Measurements from ENCODE around the gene TRPT1.

The TRPT1 gene

DNA sequence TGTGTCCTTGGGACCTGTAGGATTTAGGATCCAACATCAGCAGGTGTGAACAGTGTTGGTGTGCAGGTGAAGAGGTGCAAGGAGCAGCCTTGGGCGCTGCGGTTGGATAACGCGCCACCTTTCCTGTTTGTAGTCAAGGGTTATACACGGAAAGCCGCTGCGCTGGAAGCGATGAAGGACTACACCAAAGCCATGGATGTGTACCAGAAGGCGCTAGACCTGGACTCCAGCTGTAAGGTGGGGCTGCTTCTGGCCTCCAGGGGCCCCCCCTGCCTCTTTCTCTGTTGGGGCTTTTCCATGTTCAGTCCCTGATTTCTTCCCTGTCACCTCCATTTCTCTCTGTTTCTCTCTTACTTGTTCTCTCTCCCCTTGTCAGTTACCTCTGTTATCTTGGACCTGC is 23.0 kb downstream of the TRPT1 start:
- Mint-ChIP-seq H3K27me3 (ENCODE audit: low read depth, poor library complexity) (no peaks in the 10 kb centered on the region), H3K4me3 (no peak overlapping the region), H3K27ac (peak overlapping the region; percentile 98), H3K36me3 (ENCODE audit: low read depth) (peaks cover 49% of the 10 kb centered on the region), H3K4me1 (peaks cover 44% of the 10 kb centered on the region), H3K9me3 (no peaks in the 10 kb centered on the region)
- DNase-seq: no peak
- TF ChIP-seq CTCF (IDR thresholded peaks at IDR 0.05): no peak

DNA sequence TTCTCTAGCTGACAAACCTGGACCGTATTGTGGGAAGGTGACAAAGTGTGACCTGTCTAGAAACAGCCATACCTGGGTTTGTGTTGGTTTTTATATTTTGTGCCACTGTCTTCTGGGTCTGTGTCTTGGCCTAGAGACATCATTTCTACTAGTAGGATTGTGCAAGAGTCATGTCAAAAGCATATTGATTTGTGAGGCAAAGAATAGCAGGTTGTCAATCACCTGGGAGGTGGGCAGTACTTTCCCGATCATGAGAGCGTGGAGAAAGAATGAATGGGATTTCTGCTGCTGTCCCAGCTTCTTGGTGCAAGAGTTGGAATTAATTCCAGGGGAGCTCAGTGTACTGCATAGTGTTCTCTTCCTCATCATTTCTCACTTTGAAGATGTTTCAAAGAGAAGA is 24.4 kb downstream of the TRPT1 start:
- Mint-ChIP-seq H3K36me3 (ENCODE audit: low read depth) (peaks cover 62% of the 10 kb centered on the region), H3K9me3 (no peaks in the 10 kb centered on the region), H3K27ac (peak overlapping the region; percentile 64), H3K4me3 (no peak overlapping the region), H3K27me3 (ENCODE audit: low read depth, poor library complexity) (no peaks in the 10 kb centered on the region), H3K4me1 (peaks cover 33% of the 10 kb centered on the region)
- TF ChIP-seq CTCF (IDR thresholded peaks at IDR 0.05): no peak
- no peak for DNase-seq

DNA sequence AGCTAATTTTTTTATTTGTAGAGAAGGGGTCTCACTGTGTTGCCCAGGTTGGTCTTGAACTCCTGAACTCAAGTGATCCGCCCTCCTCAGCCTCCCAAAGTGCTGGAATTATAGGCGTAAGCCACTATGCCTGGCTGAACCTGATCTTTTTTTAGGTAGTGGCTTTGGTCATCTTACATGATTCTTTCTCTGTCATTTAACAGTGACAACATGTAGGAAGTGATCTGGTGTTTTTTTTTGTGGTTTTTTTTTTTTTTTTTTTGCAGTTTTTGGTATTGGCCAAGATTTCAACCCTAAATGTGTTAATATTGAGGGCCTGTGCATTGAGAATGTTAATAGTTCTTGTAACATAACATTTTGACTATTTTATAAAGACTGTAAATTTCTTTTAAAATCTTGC is 27.5 kb downstream of the TRPT1 start:
- no peak for TF ChIP-seq CTCF (IDR thresholded peaks at IDR 0.05)
- H3K9me3 Mint-ChIP-seq: no peaks in the 10 kb centered on the region
- H3K4me1 Mint-ChIP-seq: peaks cover 10% of the 10 kb centered on the region
- peaks cover 73% of the 10 kb centered on the region for H3K36me3 Mint-ChIP-seq (ENCODE audit: low read depth)
- DNase-seq: no peak
- H3K27ac Mint-ChIP-seq: no peak overlapping the region
- H3K4me3 Mint-ChIP-seq: no peak overlapping the region
- no peaks in the 10 kb centered on the region for H3K27me3 Mint-ChIP-seq (ENCODE audit: low read depth, poor library complexity)

GRCh38 chr11:64196626-64197025 is 29.4 kb downstream of the TRPT1 start:
- H3K27ac Mint-ChIP-seq: peak overlapping the region; percentile 37
- no peaks in the 10 kb centered on the region for H3K27me3 Mint-ChIP-seq (ENCODE audit: low read depth, poor library complexity)
- H3K4me3 Mint-ChIP-seq: no peak overlapping the region
- DNase-seq: no peak
- H3K36me3 Mint-ChIP-seq (ENCODE audit: low read depth): peaks cover 69% of the 10 kb centered on the region
- no peak for TF ChIP-seq CTCF (IDR thresholded peaks at IDR 0.05)
- no peaks in the 10 kb centered on the region for H3K9me3 Mint-ChIP-seq
- H3K4me1 Mint-ChIP-seq: no peaks in the 10 kb centered on the region

- TF ChIP-seq CTCF (IDR thresholded peaks at IDR 0.05): no peak
- Mint-ChIP-seq H3K4me1 (peaks cover 5% of the 10 kb centered on the region), H3K36me3 (ENCODE audit: low read depth) (peaks cover 64% of the 10 kb centered on the region)
Measured at GRCh38 chr11:64192434-64192833, 33.6 kb downstream of the TRPT1 start.

DNA sequence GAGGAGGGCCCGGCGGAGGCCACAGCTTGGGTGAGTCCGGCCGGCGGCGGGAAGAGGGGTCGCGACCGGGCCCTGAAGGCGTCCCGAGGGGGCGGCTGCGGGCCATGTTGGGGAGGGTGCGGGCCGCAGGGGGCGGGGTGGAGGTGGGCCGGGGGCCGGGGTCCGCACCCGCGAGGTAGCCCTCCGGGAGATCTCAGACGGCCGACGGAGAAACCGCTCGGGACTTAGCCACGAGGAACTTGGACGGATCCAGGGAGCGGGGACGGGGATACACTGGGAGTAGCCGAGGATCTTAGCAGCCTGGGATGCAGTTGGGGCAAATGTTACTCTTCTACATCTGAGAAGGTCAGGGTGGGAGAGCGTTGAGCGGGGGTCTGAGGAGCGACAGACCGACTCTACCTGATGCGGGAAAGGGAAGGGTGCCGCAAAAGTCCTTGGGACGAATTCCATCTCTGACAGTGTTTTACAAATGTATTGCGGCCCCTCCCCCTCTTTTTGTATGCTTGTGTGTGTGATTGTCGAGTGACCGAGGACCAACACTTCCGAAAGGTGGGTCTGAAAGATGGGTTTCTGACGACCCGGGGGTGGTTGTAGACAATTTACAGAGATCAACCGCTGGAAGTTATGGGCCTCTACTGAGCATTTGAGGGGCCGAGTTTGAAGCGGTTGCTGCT is 39.4 kb downstream of the TRPT1 start:
- H3K27me3 Mint-ChIP-seq (ENCODE audit: low read depth, poor library complexity): no peaks in the 10 kb centered on the region
- TF ChIP-seq CTCF (IDR thresholded peaks at IDR 0.05): no peak
- no peak overlapping the region for H3K27ac Mint-ChIP-seq
- H3K36me3 Mint-ChIP-seq (ENCODE audit: low read depth): peaks cover 17% of the 10 kb centered on the region
- H3K4me1 Mint-ChIP-seq: peaks cover 36% of the 10 kb centered on the region
- no peak for DNase-seq
- no peaks in the 10 kb centered on the region for H3K9me3 Mint-ChIP-seq
- no peak overlapping the region for H3K4me3 Mint-ChIP-seq

More at GRCh38 chr11:64192434-64192833, 33.6 kb downstream of the TRPT1 start:
- no peaks in the 10 kb centered on the region for H3K27me3 Mint-ChIP-seq (ENCODE audit: low read depth, poor library complexity)
- no peaks in the 10 kb centered on the region for H3K9me3 Mint-ChIP-seq
- H3K27ac Mint-ChIP-seq: no peak overlapping the region
- no peak overlapping the region for H3K4me3 Mint-ChIP-seq
- no peak for DNase-seq
